HepG2 (cell line): ENCODE data around the gene NAA38. TPM values are rescaled to one million over a fixed set of nuclear protein-coding genes. Genes with fewer than 3 reads are reported as not detected.

Source experiments
- DNMT1 ChIP-seq: sonication (generic); formaldehyde crosslinking; IDR thresholded peaks from 2 replicates; pipeline ENCODE4 v1.5.1; 2020; ENCODE audit warnings: mild to moderate bottlenecking, missing genetic modification reagents
- GATAD2A ChIP-seq: IDR thresholded peaks from 2 replicates; pipeline ENCODE4 v1.6.1; 2016
- HMG20B ChIP-seq: conservative IDR thresholded peaks from 2 replicates; pipeline ENCODE4 v1.6.1; 2016; ENCODE audit warnings: missing genetic modification reagents, missing compliant biosample characterization
- JUN ChIP-seq: sonication (generic); formaldehyde crosslinking; IDR thresholded peaks from 2 replicates; pipeline ENCODE4 v1.4.0; 2020; ENCODE audit warnings: mild to moderate bottlenecking, missing genetic modification reagents
- MEIS2 ChIP-seq: sonication (generic); formaldehyde crosslinking; IDR thresholded peaks from 2 replicates; pipeline ENCODE4 v1.9.0; 2021; ENCODE audit warnings: mild to moderate bottlenecking, missing genetic modification reagents
- MLX ChIP-seq: IDR thresholded peaks from 2 replicates; pipeline ENCODE4 v1.6.1; 2016
- NFRKB ChIP-seq: fragments of 450-650 bp; IDR thresholded peaks from 2 replicates; pipeline ENCODE4 v1.6.1; 2017
- RFXAP ChIP-seq: sonication (generic); formaldehyde crosslinking; IDR thresholded peaks from 2 replicates; pipeline ENCODE4 v1.4.0; 2020; ENCODE audit warnings: missing genetic modification reagents, borderline replicate concordance
- SALL2 ChIP-seq: sonication (generic); formaldehyde crosslinking; IDR thresholded peaks from 2 replicates; pipeline ENCODE4 v1.8.1; 2023; ENCODE audit warnings: mild to moderate bottlenecking, missing genetic modification reagents, inconsistent platforms
- SP1 ChIP-seq, 2 experiments: fragments of 450-650 bp in 1 of 2; sonication (generic) in 1 of 2; formaldehyde crosslinking in 1 of 2; IDR thresholded peaks; 2 replicates each; pipeline versions ENCODE4 v1.4.0 to v1.6.1; 2016 to 2020; ENCODE audit warnings: missing genetic modification reagents in 1 of 2
- TFE3 ChIP-seq: IDR thresholded peaks from 2 replicates; pipeline ENCODE4 v1.6.1; 2016
- THRA ChIP-seq: sonication (generic); formaldehyde crosslinking; IDR thresholded peaks from 2 replicates; pipeline ENCODE4 v1.4.0; 2020; ENCODE audit warnings: missing genetic modification reagents, borderline replicate concordance
- ZMYM3 ChIP-seq: sonication (generic); formaldehyde crosslinking; IDR thresholded peaks from 2 replicates; pipeline ENCODE4 v1.5.1; 2020; ENCODE audit warnings: mild to moderate bottlenecking, missing genetic modification reagents
- ZNF18 ChIP-seq: sonication (generic); formaldehyde crosslinking; IDR thresholded peaks from 2 replicates; pipeline ENCODE4 v1.8.0; 2022; ENCODE audit warnings: mild to moderate bottlenecking, missing genetic modification reagents; ENCODE audit not compliant: insufficient replicate concordance
- ZNF281 ChIP-seq: sonication (generic); formaldehyde crosslinking; IDR thresholded peaks from 2 replicates; pipeline ENCODE4 v1.4.0; 2020; ENCODE audit warnings: missing genetic modification reagents, borderline replicate concordance
- polyA plus RNA-seq, 8 experiments: library from polyadenylated mRNA; depleted of rRNA in 3 of 8; stranded (reverse) in 7 of 8; unstranded in 1 of 8; fragments of >200 nt; fragmentation: Illumina TruSeq in 4 of 8; extraction: Trizol in 4 of 8; gene quantifications; 2 replicates each; pipeline versions ENCODE4 v1.2.1 to v1.2.3, GENCODE V29; 2011 to 2016; ENCODE audit warnings: low read depth in 4 of 8, missing spikeins in 1 of 8, mixed read lengths in 1 of 8; ENCODE audit not compliant: insufficient read depth in 1 of 8
- total RNA-seq, 5 experiments: library from RNA; depleted of rRNA; stranded (reverse); fragments of >200 nt; fragmentation: Illumina TruSeq; extraction: Trizol; gene quantifications; 2 replicates each; pipeline ENCODE4 v1.2.3, GENCODE V29; 2016; ENCODE audit warnings: low read depth in 1 of 5
- TF ChIP-seq, protein P1 (sequence below): sonication (generic); formaldehyde crosslinking; IDR thresholded peaks from 2 replicates; pipeline ENCODE4 v1.4.0; 2020; ENCODE audit warnings: low read depth, missing genetic modification reagents

The NAA38 gene
- total and polyA plus RNA-seq, 2 of the 13 experiments (the other 11 are each of a cell fraction or from before 2014, with no cell fraction given) = 46.9 to 91.6 TPM

DNA sequence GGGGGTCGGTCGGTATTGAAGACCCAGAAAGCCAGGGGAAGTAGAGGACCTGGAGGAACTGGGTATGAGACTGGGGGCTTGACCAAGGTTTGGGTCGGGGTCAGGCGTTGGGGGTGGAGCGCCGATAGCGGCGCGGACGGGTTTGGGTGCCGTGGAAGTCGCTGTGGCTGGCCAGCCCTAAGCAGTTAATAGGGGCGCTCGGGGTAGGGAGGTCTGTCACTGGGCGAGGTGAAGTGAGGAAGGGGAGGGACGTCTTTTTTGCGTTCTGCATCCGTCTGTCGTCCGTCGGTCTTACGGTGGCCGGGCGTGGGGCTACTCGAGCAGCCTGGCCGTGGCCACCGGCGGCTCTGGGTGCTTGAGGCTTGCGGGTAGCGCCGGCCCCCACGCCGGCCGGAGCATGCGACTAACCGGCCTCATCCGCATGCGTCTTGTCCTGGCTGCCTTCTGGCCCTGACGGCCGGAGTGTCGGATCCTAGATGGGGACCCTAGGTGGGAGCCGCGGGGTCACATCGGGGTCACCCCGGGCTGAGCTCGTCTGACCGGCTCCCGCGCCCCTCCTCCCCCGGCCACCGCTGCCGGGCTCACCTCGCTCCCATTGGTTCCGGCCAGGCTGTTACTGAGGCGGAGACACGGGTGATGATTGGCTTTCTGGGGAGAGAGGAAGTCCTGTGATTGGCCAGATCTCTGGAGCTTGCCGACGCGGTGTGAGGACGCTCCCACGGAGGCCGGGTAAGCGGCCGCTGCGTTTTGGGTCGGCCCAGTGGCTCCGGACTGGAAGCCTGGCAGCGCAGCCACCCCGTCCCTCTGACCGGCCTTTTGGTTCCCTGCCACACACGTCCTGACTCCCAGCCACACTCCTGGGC is 12.8 kb downstream of the NAA38 start (continued):
- TF ChIP-seq, protein P1, sequence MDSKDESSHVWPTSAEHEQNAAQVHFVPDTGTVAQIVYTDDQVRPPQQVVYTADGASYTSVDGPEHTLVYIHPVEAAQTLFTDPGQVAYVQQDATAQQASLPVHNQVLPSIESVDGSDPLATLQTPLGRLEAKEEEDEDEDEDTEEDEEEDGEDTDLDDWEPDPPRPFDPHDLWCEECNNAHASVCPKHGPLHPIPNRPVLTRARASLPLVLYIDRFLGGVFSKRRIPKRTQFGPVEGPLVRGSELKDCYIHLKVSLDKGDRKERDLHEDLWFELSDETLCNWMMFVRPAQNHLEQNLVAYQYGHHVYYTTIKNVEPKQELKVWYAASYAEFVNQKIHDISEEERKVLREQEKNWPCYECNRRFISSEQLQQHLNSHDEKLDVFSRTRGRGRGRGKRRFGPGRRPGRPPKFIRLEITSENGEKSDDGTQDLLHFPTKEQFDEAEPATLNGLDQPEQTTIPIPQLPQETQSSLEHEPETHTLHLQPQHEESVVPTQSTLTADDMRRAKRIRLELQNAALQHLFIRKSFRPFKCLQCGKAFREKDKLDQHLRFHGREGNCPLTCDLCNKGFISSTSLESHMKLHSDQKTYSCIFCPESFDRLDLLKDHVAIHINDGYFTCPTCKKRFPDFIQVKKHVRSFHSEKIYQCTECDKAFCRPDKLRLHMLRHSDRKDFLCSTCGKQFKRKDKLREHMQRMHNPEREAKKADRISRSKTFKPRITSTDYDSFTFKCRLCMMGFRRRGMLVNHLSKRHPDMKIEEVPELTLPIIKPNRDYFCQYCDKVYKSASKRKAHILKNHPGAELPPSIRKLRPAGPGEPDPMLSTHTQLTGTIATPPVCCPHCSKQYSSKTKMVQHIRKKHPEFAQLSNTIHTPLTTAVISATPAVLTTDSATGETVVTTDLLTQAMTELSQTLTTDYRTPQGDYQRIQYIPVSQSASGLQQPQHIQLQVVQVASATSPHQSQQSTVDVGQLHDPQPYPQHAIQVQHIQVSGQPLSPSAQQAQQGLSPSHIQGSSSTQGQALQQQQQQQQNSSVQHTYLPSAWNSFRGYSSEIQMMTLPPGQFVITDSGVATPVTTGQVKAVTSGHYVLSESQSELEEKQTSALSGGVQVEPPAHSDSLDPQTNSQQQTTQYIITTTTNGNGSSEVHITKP = peak; percentile 80
- TF ChIP-seq DNMT1 (CRISPR knock-in tag) (0 out of 2 replicates have a peak, but pooled peaks have one; percentile 33), TFE3 (CRISPR knock-in tag) (no peak), MLX (CRISPR knock-in tag) (no peak), THRA (peak; percentile 37; the same call in 1 of the 2 replicates), RFXAP (CRISPR knock-in tag) (peak; percentile 99), ZNF18 (CRISPR knock-in tag) (no peak), JUN (CRISPR knock-in tag) (no peak), GATAD2A (CRISPR knock-in tag) (peak; percentile 18; the same call in 1 of the 2 replicates), SP1 (IDR thresholded peaks at IDR 0.05) (no peak), SP1 (CRISPR knock-in tag; IDR thresholded peaks at IDR 0.05) (no peak), HMG20B (CRISPR knock-in tag) (no peak), ZNF281 (peak; percentile 63; the same call in 1 of the 2 replicates), SALL2 (no peak), MEIS2 (CRISPR knock-in tag) (no peak), ZMYM3 (CRISPR knock-in tag) (no peak), NFRKB (no peak)
